Measurements from ENCODE around the gene LCORL.
"Not testable (repeated sequence)": the region's sequence is repeated elsewhere in the genome, so short reads cannot be mapped to it uniquely, and the experiment has no call there.

Gene LCORL

DNA sequence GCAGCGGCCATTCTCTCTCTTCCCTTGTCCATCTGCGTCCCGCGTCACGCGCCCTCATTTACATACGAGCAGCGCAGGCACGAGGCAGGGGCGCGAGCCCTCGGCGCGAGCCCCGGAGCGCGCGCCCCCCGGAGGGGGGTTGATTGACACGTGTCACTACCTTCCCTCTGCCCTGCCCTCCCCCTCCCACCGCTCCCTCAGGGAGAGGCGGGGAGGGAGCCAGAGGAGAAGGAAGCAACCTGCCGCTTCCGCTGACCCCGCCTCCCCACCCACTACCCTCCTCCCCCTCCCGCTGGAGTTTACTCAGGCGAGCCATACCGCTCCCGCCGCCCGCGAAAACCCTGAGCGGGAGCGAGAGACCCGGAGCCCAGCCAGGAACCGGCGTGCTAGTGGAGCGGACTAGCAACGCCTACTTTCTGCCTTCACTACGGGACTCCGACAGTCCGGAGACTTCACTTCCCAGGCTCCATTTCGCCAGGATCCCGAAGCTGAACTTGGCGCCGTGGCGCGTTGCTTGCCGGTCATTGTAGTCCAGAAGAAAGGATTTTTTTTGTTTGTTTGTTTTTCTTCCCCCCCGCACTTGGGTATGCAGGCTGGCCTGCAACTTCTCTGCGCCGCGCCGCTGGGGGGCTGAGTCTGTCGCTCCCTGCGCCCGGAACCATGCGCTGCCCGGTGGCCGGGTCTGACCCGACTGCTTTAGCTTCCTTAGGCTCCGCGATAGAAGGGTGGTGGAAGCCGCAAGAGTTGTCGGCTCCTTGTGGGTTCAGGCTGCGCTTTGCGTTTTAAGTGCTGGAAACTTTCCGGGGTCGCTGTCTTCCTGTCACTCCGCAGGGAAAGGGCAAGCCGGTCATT lies at the start of gene LCORL:
TSS of gene LCORL (minus strand) at position 36 of the 852 bp plus-strand sequence. CDS start at position 32, 4 bp downstream.
- peak; percentile 77 for DNase-seq (ENCODE audit: low read depth)

DNA sequence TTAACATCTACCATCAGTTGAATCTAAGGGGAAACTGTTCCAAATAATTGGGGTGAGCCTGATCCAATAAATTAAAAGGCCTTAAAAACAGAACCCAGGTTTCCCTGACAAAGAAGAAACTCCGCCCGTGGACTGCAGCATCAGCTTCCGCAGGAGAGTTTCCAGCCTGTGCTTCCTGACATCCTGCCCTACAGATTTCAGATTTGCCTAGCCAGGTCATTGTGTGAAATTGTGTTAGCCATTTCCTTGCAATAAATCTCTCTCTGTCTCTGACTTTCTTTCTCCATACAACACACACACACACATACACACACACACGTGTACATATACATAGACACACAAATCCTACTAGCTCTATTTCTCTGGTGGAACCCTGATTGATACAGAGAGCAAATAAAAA lies 48.3 kb upstream of the LCORL start:
- DNase-seq (ENCODE audit: low read depth) = no peak

DNA sequence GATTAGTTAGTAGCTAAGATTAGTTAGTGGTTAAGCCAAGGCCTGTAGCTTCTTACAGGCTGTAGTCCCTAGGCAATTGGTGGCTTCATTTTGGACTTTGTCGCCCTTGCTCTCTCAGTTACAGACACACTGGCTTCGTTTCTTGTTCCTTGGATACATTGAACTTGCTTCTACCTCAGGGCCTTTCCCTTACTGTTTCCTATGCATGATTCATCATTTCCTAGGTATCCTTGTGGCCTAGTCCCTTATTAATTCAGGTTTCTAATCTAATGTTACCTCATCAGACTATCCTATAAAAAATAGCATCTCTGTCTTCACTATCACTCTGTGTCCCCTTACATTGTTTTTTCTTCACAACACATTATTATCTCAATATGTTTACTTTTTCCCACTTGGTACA lies 45.5 kb upstream of the LCORL start:
- no peak for DNase-seq (ENCODE audit: low read depth)

DNA sequence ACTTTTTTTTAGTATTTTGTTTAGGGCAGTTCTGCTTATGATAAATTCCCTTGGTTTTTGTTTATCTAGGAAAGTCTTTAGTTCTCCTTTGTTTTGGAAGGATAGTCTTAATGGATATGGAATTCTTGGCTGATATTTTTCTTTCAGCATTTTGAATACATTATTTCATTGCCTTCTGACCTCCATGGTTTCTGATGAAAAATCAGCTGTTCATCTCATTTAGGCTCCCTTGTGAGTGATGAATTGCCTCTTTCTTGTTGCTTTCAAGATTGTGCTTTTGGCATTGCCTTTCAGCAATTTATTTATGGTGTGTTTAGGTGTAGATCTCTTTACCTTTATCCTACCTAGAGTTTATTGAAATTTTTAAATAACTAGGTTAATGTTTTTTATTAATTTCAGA lies 41.5 kb upstream of the LCORL start:
- no peak for DNase-seq (ENCODE audit: low read depth)

DNA sequence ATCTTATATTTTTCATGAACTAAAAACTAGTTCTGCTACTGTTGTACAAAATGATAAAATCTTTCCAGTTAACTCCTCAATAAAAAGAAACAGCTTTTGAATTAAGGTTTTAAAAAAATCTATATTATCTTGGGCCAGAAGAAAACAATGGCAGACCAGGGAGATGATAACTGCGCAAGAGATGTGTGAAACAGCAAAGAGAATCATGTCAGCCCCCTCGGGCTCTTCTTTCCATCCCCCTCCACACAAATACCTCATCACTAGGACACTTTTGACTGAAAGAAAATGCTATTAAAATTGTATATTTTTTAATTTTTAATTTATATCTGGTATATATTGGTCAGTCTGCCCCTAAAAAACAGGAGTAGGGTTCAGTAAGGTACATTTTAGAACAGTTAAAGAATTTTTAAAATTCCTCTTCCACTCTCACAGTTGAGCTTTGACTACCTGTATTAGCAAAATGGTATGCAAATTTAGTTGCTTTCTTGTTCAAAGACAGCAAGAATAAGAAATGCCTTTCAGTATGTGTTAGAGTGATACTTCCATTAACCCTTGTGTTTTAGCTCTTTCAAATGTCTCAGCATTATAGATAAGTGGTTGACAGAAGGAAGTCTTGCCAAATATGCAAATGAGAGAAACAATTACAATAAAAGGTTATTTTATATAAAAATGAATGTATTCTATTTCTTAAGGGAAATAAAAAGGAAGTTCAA lies 36.4 kb upstream of the LCORL start:
- DNase-seq (ENCODE audit: low read depth) = no peak

DNA sequence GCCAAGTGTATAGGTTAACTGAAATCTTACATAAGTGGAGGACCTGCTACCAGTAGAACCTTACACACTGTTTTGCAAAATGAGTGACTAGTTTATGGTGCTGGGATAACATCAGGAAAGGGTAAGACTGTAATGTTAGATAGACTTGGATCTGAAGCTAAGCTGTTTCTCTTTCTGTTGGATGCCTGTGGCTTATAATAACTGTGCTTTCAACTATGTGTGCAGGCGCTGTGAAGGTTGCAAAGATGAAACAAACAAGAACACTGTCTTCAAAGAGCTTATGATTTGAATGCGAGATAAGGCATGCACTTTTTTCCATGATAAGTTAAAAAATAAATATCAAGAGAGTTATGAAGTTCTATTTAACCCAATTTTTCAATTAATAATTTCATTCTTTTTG lies 34.5 kb upstream of the LCORL start:
- DNase-seq (ENCODE audit: low read depth) = no peak

DNA sequence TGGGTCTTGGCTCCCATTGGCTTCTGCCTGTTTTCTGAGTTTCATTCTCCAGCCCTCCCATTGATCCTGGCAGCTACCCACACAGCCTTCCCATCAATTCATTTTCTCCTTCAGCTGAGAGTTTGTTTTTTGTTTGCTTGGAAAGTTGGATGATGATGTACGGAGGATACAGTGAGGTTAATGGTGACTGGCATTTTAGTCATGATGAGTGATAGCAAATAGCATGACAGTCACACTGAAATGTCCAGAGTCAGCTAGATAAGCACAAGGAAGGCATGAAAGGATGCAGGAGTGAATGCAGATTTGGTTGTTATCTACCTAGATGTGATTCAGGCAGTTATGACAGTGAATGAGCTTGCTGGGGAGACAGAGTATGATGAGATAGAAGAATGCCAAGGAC lies 30.6 kb upstream of the LCORL start:
- DNase-seq (ENCODE audit: low read depth) = no peak

DNA sequence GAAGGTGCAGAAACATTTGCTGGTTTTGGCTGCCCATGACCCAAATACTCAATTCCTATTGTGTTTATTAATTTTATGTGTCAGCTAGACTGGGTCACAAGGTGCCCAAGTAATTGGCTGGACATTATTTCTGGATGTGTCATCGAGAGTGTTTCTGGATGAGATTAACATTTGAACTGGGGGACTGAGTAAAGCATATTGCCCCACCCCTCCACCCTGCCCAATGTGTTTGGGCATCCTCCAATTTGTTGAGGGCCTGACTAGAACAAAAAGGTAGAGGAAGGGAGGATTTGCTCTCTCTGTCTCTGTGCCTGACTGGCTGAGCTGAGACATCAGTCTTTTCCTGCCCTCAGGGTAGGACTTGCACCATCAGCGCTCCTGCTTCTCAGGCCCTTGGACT lies 29.7 kb upstream of the LCORL start:
- DNase-seq (ENCODE audit: low read depth) = no peak

DNA sequence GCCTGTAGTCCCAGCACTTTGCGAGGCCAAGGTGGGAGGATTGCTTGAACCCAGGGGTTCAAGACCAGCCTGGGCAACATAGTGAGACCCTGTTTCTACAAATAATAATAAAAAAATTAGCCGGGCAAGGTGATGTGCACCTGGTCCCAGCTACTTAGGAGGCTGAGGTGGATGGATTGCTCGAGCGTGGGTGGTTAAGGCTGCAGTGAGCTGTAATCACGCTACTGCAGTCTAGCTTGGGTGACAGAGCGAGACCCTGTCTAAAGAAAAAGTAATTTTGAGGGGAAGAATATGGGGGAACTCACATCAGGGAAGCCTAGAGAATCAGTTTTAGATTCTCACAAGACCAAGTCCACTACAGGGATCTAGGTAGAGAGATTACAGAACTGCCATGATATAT lies 28.9 kb upstream of the LCORL start:
- DNase-seq (ENCODE audit: low read depth) = no peak

DNA sequence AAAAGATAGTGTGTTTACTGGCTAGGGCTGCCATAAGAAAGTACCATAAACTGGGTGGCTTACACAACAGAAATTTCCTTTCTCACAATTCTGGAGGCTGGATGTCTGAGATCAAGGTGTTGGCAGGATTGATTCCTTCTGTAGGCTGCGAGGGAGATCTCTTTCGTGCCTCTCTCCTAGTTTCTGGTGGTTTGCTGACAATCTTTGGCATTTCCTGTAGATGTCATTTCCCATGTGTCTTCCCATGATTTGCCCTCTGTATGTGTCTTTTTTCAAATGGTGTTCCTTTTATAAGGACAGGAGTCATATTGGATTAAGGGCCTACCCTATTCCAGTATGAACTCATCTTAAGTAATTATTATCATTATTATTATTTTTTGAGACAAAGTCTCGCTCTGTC lies 27.9 kb upstream of the LCORL start:
- no peak for DNase-seq (ENCODE audit: low read depth)

DNA sequence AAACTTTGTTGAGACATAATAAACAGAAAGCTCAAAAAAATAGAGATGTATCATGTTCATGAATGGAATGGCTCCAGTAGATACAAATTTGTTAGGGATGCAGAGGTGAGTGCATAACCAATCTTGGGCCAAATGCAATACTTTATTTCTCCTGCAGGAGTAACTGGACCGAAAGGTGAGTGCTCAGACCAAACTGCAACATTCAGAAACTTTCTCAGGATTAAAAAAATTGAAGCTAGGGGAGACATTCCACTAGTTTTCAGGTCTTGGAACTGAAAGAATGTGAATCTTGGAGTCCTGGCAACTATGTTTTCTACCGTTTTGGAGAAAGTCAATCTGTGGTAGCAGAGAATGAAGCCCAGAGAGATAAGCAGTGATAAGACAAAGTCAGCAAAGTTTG lies 21.2 kb upstream of the LCORL start:
- DNase-seq (ENCODE audit: low read depth) = no peak

DNA sequence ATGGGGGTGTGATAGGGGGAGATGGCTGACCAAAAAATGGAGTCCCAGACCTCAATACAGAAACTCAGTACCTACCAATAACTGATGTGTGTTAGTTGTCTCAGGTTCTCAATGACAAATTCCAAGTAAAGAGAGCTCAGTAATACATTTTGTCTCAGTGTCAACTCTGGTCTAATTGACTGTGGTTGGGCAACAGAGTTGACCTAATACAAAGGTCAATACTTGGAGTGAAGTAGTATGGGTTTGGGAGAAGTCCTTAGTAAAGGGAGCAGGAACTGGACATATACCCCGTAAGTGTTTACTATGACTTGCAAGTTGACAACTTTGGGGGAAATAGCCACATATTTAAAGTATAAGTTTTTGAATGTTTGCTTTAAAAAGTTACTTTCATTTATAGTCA lies 20.5 kb upstream of the LCORL start:
- DNase-seq (ENCODE audit: low read depth) = no peak

DNA sequence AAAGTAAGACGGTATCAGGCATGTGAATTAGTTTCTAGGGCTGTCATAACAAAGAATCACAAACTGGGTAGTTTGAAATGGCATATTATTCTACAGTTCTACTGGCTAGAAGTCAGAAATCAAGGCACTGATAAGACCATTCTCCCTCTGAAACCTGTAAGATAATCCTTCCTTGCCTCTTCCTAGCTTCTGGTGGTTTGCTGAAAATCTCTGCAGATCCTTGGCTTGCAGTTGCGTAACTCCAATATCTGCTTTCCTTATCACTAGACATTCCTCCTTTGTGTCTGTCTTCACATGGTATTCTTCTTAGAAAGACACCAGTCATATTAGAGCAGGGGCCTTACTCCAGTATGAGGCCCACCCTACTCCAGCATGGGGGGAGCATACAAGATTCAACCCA lies 19.6 kb upstream of the LCORL start:
- no peak for DNase-seq (ENCODE audit: low read depth)

DNA sequence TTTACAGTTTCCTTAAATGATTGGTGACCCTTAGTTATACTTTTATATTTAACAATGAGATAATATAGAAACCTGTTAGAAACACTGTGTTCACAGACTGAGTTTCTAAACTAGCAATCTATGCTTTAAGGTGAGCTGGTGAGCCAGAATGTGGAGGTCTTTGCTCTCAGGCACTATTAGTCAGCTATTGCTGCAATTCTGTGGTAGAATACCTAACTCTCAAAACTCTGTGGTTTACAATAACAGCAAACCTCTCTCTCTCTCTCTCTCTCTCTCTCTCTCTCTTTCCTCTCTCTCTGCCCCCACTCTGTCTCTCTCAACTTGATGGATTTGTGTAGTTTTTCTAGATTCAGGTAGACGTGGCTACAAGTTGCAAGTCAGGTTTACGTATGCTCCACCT lies 17.6 kb upstream of the LCORL start:
- no peak for DNase-seq (ENCODE audit: low read depth)

DNA sequence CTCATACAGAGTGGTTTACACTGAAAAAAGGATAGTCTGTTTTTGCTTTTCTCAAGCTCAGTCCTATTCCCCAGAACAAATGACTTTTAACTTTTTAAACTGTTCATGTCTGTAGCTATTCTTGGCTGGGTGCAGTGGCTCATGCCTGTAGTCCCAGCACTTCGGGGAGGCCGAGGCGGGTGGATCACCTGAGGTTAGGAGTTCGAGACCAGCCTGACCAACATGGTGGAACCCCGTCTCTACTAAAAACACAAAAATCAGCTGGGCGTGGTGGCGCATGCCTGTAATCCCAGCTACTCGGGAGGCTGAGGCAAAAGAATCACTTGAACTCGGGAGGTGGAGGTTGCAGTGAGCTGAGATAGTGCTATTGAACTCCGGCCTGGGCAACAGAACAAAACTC lies 14.8 kb upstream of the LCORL start:
- not testable (repeated sequence) for DNase-seq (ENCODE audit: low read depth)

DNA sequence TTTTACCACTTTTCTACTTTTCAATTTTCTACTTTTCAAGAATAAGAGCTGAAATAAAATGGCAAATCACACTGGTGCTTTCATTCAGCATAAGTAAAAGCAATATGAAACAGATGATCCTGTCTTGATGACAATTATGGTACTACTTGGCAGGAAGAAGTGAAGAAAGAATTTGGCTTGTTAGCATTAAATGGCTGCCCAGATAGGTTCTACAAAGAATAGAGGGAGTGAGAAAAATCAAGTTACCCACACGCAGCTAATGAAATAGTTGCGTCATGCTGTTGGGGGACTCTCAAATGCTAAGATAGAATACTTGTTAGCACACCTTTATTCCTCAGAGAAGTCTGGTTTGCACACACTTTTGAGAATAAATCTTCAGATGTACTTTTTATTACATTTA lies 12.5 kb upstream of the LCORL start:
- no peak for DNase-seq (ENCODE audit: low read depth)

DNA sequence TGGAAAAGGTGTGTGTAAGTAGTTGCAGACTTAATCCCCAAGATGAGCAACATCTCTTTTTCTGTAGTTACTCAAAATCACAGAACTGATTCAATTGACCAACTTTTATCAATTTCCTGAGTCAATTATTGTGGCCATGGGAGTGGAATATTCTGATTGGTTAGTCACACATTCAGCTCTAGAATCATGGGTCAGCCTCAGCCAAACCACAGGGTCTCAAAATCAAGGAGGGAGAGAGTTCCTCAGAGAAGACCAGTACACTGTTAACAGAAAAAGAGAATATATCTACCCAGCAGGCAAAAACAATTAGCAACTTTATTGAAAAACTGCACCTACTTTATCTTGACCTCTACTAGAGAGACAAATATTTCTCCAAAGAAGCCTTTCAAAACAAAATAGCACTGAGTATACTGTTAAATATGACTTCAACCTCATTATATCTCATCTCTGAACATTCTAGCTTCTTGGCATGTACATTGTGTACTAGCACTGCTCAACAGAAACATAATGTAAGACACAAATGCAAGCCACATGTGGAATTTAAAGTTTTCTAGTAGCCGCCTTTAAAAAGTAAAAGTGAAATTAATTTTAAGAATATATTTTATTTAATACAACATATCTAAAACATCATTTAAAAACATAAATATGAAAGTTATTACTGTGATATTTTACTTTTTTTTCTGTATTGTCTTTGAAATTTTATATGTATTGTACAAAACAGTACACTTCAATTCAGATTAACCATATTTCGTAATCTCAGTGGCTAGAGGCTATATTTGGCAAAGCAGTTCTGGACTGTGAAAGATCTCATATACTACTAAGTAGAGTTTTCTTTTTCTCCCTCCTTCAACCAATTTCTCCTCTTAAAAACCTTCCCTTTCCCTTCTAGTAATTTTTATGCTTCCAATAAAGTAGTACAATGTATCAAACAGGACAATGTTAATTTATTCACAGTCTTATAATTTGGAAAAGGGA lies 11.8 kb upstream of the LCORL start:
- no peak for DNase-seq (ENCODE audit: low read depth)

DNA sequence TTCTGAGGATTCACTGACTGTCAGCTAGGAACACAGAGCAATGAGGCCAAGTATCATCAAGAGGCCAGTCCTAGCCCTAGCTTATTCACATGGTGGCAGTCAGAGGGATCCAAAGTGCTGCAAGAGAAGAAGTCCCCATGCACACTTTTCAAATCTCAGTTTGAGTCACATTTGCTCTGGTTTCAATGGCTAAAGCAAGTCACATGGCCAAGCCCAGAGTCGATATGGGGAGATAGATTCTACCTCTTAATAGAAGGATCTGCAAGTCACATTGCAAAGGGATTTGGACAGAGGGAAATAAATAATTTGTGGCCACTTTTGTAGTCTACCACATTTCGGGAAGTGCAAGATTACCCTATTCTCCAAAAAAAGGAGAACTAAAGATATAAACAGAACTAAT lies 3.7 kb upstream of the LCORL start:
- no peak for DNase-seq (ENCODE audit: low read depth)

DNA sequence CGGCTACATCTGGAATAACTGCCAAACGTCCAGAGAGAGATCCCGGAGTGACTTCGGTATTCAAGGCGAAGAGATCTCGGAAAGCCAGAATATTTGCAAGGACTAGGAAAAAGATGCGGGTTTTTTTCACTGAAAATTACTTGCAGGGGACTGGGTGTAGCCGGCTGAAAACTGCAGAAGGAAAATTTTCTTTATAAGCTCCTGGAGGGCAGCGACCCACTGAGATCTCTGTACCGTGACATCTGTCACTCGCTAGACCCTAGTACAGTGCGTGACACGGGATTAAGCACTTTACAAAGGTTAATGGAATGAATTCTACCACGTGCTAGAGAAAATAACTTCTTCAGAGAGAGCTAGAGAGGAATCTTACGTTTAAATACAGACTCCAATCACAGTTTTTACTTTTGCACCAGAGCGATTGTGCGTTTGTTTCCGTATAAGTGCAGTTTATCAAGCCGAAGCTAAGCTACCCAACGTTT lies 1.1 kb upstream of the LCORL start:
- no peak for DNase-seq (ENCODE audit: low read depth)

DNA sequence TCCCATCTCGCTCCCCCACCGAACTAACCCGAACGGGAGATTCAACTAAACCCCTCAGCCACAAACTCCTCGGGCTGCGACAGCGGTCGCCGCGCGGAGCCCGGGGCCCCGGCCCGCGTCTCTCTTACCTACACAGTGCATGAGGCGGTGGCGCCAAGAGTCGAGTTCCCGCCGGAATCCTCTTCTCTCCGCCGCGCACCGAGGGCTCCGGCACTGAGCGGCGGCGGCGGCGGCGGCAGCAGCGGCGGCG lies 160 bp downstream of the LCORL start:
- DNase-seq (ENCODE audit: low read depth) = no peak

DNA sequence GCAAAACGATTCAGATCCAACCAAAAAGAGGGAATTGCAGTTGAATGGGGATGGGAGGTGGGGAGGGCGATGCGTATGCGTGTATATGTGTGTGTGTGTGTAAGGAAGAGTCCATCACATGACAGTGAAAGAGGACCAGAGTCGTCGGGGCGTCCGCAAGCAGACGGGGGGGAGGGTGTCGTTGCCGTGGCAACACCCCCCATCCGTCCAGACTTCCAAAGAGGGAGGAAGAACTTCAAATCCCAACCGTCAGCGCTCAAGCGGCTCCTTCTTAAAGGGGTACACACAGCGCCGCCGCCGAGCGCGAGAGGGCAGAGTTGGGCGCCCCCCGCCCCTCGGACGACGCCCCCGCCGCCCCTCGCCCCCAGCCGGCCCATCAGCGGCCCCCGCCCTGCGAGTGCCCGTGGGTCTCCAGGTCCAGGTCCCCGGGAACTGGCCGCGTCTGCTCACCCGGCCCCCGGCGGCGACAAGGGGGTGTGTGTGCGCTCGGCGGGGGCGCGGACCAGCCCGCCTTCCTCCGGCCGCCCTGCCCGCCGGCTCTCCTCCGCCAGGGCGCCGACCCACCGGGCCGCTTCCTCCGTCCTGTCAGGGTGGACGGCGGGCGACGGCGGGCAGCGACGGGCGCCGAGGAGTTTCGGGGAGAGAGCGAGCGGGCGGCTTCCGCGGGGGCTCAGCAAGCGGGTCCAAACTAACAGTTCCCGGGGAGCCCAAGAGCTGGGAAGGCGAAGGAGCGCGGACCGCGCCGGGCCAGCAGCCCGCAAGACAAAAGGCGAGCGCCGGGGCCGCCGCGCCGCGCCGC lies 685 bp downstream of the LCORL start:
- DNase-seq (ENCODE audit: low read depth) = no peak

DNA sequence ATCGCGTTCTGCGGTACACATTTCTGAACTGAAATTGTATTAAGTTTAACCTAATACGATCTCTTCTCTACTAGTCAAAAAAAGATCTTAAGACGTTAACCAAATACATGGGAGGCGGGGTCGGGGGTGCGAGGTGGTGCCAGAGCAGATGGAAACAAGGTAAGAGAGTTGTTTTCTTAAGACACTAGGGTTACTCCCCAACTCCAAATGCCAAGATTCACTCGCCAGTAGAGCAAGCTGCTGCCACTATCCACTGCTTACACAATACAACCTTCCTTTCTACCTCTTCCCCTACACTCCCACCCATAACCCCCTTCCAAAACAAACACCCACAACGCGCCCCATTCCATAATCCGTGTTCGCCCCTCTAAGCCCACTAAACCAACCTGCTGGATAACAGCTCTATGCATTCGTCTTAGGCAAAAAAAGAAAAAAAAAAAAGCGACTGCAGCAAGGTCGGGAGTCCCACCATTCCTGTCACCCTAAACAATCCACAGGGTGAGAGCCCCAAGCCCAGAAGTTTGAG lies 1.3 kb downstream of the LCORL start:
- no peak for DNase-seq (ENCODE audit: low read depth)

Measured in stimulated activated CD4-positive, alpha-beta T cell treated with anti-CD3 and anti-CD28 coated beads, Interleukin-2, amount 100 ng/mL, for 4 hours (primary cell).